HepG2 (cell line): ENCODE measurements around the gene NT5M. TPM values are rescaled to one million over a fixed set of nuclear protein-coding genes. Genes with fewer than 3 reads are reported as not detected.

Experiments
- AGO1 ChIP-seq: fragments of 200-400 bp; formaldehyde crosslinking; IDR thresholded peaks from 2 replicates; pipeline ENCODE4 v1.6.1; 2017; ENCODE audit warnings: mild to moderate bottlenecking, low read depth, low read length, moderate library complexity; ENCODE audit not compliant: poor library complexity, severe bottlenecking
- ATF1 ChIP-seq: IDR thresholded peaks from 2 replicates; pipeline ENCODE4 v1.6.1; 2016; ENCODE audit warnings: mild to moderate bottlenecking, control low read depth
- ISX ChIP-seq: sonication (generic); formaldehyde crosslinking; conservative IDR thresholded peaks from 2 replicates; pipeline ENCODE4 v1.5.0; 2020; ENCODE audit warnings: missing genetic modification reagents
- MEF2D ChIP-seq: sonication (generic); formaldehyde crosslinking; IDR thresholded peaks from 2 replicates; pipeline ENCODE4 v1.5.1; 2020; ENCODE audit warnings: mild to moderate bottlenecking, missing genetic modification reagents
- MYNN ChIP-seq: sonication (generic); formaldehyde crosslinking; IDR thresholded peaks from 2 replicates; pipeline ENCODE4 v1.4.0; 2020; ENCODE audit warnings: mild to moderate bottlenecking, low read depth, missing genetic modification reagents
- NFYB ChIP-seq: sonication (generic); formaldehyde crosslinking; IDR thresholded peaks from 2 replicates; pipeline ENCODE4 v1.4.0; 2020; ENCODE audit warnings: missing genetic modification reagents
- RFX1 ChIP-seq: fragments of 450-650 bp; IDR thresholded peaks from 2 replicates; pipeline ENCODE4 v1.6.1; 2017
- RXRB ChIP-seq: IDR thresholded peaks from 2 replicates; pipeline ENCODE4 v1.6.1; 2016; ENCODE audit warnings: borderline replicate concordance, missing genetic modification reagents, missing compliant biosample characterization
- ZNF136 ChIP-seq: sonication (generic); formaldehyde crosslinking; IDR thresholded peaks from 2 replicates; pipeline ENCODE4 v1.8.1; 2022; ENCODE audit warnings: low read depth, mild to moderate bottlenecking, moderate library complexity, missing genetic modification reagents
- ZNF83 ChIP-seq: sonication (generic); formaldehyde crosslinking; IDR thresholded peaks from 2 replicates; pipeline ENCODE4 v1.4.0; 2020; ENCODE audit warnings: missing genetic modification reagents, mild to moderate bottlenecking, borderline replicate concordance
- polyA plus RNA-seq, 8 experiments: library from polyadenylated mRNA; depleted of rRNA in 3 of 8; stranded (reverse) in 7 of 8; unstranded in 1 of 8; fragments of >200 nt; fragmentation: Illumina TruSeq in 4 of 8; extraction: Trizol in 4 of 8; gene quantifications; 2 replicates each; pipeline versions ENCODE4 v1.2.1 to v1.2.3, GENCODE V29; 2011 to 2016; ENCODE audit warnings: low read depth in 4 of 8, missing spikeins in 1 of 8, mixed read lengths in 1 of 8; ENCODE audit not compliant: insufficient read depth in 1 of 8
- total RNA-seq, 5 experiments: library from RNA; depleted of rRNA; stranded (reverse); fragments of >200 nt; fragmentation: Illumina TruSeq; extraction: Trizol; gene quantifications; 2 replicates each; pipeline ENCODE4 v1.2.3, GENCODE V29; 2016; ENCODE audit warnings: low read depth in 1 of 5
- TF ChIP-seq, protein P1 (sequence below): fragments of 450-650 bp; IDR thresholded peaks from 2 replicates; pipeline ENCODE4 v1.6.1; 2017
- TF ChIP-seq, protein P2 (sequence below): sonication (generic); formaldehyde crosslinking; IDR thresholded peaks from 2 replicates; pipeline ENCODE4 v1.4.0; 2020; ENCODE audit warnings: missing genetic modification reagents, borderline replicate concordance
- TF ChIP-seq, protein P3 (sequence below), 2 experiments: fragments of 450-650 bp in 1 of 2; sonication (generic) in 1 of 2; formaldehyde crosslinking; IDR thresholded peaks; 2 replicates each; pipeline versions ENCODE4 v1.5.0 to v1.8.0; 2020 to 2022; ENCODE audit warnings: mild to moderate bottlenecking in 1 of 2, missing genetic modification reagents in 1 of 2
- TF ChIP-seq, protein P4 (sequence below): sonication (generic); formaldehyde crosslinking; IDR thresholded peaks from 2 replicates; pipeline ENCODE4 v1.4.0; 2020; ENCODE audit warnings: missing genetic modification reagents
- TF ChIP-seq, protein P5 (sequence below): sonication (generic); formaldehyde crosslinking; IDR thresholded peaks from 2 replicates; pipeline ENCODE4 v1.4.0; 2020; ENCODE audit warnings: missing genetic modification reagents, mild to moderate bottlenecking, borderline replicate concordance
- TF ChIP-seq, protein P6 (sequence below): sonication (generic); formaldehyde crosslinking; IDR thresholded peaks from 2 replicates; pipeline ENCODE4 v1.5.0; 2020; ENCODE audit warnings: mild to moderate bottlenecking, missing genetic modification reagents

NT5M gene
- total and polyA plus RNA-seq, 2 of the 13 experiments (the other 11 are each of a cell fraction or from before 2014, with no cell fraction given), result 0.55 to 0.78 TPM

DNA sequence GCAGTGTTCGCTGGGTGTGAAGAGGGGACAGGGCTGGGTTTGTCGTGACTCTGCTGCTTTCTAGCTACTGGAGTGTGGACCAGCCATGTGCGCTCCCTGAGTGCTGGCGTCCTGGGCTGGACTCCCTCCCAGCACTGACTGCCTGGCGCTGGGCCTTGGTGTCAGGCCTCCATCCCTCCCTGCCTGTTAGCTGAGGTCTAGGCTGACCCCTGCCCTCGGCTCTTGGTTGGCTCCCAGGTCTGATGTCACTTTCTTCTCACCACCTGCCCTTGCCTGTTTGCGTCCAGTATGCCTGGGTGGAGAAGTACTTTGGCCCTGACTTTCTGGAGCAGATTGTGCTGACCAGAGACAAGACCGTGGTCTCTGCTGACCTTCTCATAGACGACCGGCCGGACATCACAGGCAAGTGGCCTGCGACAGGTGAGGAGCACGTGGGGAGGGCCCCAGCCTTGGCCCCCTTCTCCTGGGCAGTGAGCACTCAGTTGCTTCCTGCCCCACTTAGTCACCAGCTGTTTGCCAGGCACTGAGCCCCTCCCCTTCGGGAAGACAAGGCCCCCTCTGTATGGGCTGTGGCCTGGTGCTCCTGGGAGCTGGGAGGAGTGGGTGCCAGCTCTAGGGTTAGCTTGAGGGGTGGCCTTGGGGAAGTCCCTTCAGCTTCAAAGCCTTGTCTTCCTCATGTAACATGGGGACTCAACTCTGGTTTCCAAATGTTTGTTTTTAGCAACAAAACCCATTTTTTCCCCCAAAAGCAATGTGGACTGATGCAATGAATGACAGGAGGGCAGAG, 41.5 kb downstream of the NT5M start (continued):
- TF ChIP-seq, protein P1, sequence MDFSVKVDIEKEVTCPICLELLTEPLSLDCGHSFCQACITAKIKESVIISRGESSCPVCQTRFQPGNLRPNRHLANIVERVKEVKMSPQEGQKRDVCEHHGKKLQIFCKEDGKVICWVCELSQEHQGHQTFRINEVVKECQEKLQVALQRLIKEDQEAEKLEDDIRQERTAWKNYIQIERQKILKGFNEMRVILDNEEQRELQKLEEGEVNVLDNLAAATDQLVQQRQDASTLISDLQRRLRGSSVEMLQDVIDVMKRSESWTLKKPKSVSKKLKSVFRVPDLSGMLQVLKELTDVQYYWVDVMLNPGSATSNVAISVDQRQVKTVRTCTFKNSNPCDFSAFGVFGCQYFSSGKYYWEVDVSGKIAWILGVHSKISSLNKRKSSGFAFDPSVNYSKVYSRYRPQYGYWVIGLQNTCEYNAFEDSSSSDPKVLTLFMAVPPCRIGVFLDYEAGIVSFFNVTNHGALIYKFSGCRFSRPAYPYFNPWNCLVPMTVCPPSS, result no peak
- TF ChIP-seq MEF2D (CRISPR knock-in tag) (no peak), ISX (CRISPR knock-in tag) (no peak), ATF1 (CRISPR knock-in tag) (no peak), RFX1 (no peak), ZNF83 (CRISPR knock-in tag) (no peak), RXRB (CRISPR knock-in tag) (peak; percentile 47), NFYB (CRISPR knock-in tag) (0 out of 2 replicates have a peak, but pooled peaks have one; percentile 28), ZNF136 (CRISPR knock-in tag) (no peak), MYNN (CRISPR knock-in tag) (no peak), AGO1 (no peak)
- TF ChIP-seq, protein P2, sequence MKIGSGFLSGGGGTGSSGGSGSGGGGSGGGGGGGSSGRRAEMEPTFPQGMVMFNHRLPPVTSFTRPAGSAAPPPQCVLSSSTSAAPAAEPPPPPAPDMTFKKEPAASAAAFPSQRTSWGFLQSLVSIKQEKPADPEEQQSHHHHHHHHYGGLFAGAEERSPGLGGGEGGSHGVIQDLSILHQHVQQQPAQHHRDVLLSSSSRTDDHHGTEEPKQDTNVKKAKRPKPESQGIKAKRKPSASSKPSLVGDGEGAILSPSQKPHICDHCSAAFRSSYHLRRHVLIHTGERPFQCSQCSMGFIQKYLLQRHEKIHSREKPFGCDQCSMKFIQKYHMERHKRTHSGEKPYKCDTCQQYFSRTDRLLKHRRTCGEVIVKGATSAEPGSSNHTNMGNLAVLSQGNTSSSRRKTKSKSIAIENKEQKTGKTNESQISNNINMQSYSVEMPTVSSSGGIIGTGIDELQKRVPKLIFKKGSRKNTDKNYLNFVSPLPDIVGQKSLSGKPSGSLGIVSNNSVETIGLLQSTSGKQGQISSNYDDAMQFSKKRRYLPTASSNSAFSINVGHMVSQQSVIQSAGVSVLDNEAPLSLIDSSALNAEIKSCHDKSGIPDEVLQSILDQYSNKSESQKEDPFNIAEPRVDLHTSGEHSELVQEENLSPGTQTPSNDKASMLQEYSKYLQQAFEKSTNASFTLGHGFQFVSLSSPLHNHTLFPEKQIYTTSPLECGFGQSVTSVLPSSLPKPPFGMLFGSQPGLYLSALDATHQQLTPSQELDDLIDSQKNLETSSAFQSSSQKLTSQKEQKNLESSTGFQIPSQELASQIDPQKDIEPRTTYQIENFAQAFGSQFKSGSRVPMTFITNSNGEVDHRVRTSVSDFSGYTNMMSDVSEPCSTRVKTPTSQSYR (CRISPR knock-in tag), result 0 out of 2 replicates have a peak, but pooled peaks have one; percentile 26
- TF ChIP-seq, protein P3, sequence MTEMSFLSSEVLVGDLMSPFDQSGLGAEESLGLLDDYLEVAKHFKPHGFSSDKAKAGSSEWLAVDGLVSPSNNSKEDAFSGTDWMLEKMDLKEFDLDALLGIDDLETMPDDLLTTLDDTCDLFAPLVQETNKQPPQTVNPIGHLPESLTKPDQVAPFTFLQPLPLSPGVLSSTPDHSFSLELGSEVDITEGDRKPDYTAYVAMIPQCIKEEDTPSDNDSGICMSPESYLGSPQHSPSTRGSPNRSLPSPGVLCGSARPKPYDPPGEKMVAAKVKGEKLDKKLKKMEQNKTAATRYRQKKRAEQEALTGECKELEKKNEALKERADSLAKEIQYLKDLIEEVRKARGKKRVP (CRISPR knock-in tag; IDR thresholded peaks at IDR 0.05), result peak in 1 of 2 experiments; percentile 72; a peak in 1 of 4 replicates
- TF ChIP-seq, protein P4, sequence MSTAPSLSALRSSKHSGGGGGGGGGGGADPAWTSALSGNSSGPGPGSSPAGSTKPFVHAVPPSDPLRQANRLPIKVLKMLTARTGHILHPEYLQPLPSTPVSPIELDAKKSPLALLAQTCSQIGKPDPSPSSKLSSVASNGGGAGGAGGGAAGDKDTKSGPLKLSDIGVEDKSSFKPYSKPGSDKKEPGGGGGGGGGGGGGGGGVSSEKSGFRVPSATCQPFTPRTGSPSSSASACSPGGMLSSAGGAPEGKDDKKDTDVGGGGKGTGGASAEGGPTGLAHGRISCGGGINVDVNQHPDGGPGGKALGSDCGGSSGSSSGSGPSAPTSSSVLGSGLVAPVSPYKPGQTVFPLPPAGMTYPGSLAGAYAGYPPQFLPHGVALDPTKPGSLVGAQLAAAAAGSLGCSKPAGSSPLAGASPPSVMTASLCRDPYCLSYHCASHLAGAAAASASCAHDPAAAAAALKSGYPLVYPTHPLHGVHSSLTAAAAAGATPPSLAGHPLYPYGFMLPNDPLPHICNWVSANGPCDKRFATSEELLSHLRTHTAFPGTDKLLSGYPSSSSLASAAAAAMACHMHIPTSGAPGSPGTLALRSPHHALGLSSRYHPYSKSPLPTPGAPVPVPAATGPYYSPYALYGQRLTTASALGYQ, result peak; percentile 57; the same call in 1 of the 2 replicates
- TF ChIP-seq, protein P5, sequence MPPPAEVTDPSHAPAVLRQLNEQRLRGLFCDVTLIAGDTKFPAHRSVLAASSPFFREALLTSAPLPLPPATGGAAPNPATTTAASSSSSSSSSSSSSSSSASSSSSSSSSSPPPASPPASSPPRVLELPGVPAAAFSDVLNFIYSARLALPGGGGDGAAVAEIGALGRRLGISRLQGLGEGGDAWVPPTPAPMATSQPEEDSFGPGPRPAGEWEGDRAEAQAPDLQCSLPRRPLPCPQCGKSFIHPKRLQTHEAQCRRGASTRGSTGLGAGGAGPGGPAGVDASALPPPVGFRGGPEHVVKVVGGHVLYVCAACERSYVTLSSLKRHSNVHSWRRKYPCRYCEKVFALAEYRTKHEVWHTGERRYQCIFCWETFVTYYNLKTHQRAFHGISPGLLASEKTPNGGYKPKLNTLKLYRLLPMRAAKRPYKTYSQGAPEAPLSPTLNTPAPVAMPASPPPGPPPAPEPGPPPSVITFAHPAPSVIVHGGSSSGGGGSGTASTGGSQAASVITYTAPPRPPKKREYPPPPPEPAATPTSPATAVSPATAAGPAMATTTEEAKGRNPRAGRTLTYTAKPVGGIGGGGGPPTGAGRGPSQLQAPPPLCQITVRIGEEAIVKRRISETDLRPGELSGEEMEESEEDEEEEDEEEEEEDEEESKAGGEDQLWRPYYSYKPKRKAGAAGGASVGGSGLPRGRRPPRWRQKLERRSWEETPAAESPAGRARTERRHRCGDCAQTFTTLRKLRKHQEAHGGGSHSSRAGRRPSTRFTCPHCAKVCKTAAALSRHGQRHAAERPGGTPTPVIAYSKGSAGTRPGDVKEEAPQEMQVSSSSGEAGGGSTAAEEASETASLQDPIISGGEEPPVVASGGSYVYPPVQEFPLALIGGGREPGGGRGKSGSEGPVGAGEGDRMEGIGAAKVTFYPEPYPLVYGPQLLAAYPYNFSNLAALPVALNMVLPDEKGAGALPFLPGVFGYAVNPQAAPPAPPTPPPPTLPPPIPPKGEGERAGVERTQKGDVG (CRISPR knock-in tag), result 0 out of 2 replicates have a peak, but pooled peaks have one; percentile 39
- TF ChIP-seq, protein P6, sequence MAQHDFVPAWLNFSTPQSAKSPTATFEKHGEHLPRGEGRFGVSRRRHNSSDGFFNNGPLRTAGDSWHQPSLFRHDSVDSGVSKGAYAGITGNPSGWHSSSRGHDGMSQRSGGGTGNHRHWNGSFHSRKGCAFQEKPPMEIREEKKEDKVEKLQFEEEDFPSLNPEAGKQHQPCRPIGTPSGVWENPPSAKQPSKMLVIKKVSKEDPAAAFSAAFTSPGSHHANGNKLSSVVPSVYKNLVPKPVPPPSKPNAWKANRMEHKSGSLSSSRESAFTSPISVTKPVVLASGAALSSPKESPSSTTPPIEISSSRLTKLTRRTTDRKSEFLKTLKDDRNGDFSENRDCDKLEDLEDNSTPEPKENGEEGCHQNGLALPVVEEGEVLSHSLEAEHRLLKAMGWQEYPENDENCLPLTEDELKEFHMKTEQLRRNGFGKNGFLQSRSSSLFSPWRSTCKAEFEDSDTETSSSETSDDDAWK, result no peak
